RWPE2 (cell line): ENCODE data around the gene NHERF2.

Experiments used
- ATAC-seq: fragments of 200-7000 bp; cut with Tn5 transposase; 3 replicates; pipeline ENCODE4 v1.9.1; 2021; ENCODE audit warnings: low read depth
- DNase-seq: peaks from one replicate; pipeline ENCODE4 v3.0.0-alpha.2; 2020; ENCODE audit warnings: low spot score
- H3K27ac ChIP-seq: fragments of 450-650 bp; 2 replicates; pipeline ENCODE4 v1.5.1; 2017; ENCODE audit warnings: mild to moderate bottlenecking; ENCODE audit not compliant: poor library complexity, severe bottlenecking
- H3K27me3 ChIP-seq: fragments of 250-450 bp; sonication (Bioruptor Pico); 2 replicates; pipeline ENCODE4 v1.5.1; 2021; ENCODE audit warnings: mild to moderate bottlenecking, moderate library complexity; ENCODE audit not compliant: insufficient read depth, poor library complexity, severe bottlenecking
- H3K36me3 ChIP-seq: fragments of 250-450 bp; sonication (Bioruptor Pico); 2 replicates; pipeline ENCODE4 v1.5.1; 2020; ENCODE audit warnings: low read depth, mild to moderate bottlenecking, moderate library complexity
- H3K4me1 ChIP-seq: fragments of 250-450 bp; sonication (Bioruptor Pico); 2 replicates; pipeline ENCODE4 v1.5.1; 2021; ENCODE audit warnings: mild to moderate bottlenecking, moderate library complexity; ENCODE audit not compliant: insufficient read depth, poor library complexity, severe bottlenecking
- H3K4me3 ChIP-seq: fragments of 250-450 bp; sonication (Bioruptor Pico); 2 replicates; pipeline ENCODE4 v1.5.1; 2021; ENCODE audit warnings: mild to moderate bottlenecking, moderate library complexity; ENCODE audit not compliant: severe bottlenecking
- H3K9me3 ChIP-seq: fragments of 250-450 bp; sonication (Bioruptor Pico); 2 replicates; pipeline ENCODE4 v1.5.1; 2021; ENCODE audit warnings: mild to moderate bottlenecking, moderate library complexity; ENCODE audit not compliant: severe bottlenecking
- TF ChIP-seq, protein P1 (sequence below): fragments of 450-650 bp; IDR thresholded peaks from one replicate; pipeline ENCODE4 v1.5.1; 2017; ENCODE audit warnings: mild to moderate bottlenecking, moderate library complexity; ENCODE audit not compliant: poor library complexity, severe bottlenecking

Gene NHERF2

GRCh38 chr16:1998852-1999801, 27.6 kb upstream of the NHERF2 start:
- Histone ChIP-seq H3K4me3 (no peak overlapping the region), H3K27ac (no peak overlapping the region), H3K4me1 (no peaks in the 10 kb centered on the region), H3K27me3 (no peaks in the 10 kb centered on the region), H3K9me3 (no peaks in the 10 kb centered on the region), H3K36me3 (peaks cover 60% of the 10 kb centered on the region)
- ATAC-seq = no peak
- TF ChIP-seq, protein P1, sequence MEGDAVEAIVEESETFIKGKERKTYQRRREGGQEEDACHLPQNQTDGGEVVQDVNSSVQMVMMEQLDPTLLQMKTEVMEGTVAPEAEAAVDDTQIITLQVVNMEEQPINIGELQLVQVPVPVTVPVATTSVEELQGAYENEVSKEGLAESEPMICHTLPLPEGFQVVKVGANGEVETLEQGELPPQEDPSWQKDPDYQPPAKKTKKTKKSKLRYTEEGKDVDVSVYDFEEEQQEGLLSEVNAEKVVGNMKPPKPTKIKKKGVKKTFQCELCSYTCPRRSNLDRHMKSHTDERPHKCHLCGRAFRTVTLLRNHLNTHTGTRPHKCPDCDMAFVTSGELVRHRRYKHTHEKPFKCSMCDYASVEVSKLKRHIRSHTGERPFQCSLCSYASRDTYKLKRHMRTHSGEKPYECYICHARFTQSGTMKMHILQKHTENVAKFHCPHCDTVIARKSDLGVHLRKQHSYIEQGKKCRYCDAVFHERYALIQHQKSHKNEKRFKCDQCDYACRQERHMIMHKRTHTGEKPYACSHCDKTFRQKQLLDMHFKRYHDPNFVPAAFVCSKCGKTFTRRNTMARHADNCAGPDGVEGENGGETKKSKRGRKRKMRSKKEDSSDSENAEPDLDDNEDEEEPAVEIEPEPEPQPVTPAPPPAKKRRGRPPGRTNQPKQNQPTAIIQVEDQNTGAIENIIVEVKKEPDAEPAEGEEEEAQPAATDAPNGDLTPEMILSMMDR = no peak
- DNase-seq = no peak

- Histone ChIP-seq H3K36me3 (peaks cover 66% of the 10 kb centered on the region), H3K27me3 (no peaks in the 10 kb centered on the region), H3K27ac (no peak overlapping the region), H3K4me1 (no peaks in the 10 kb centered on the region), H3K4me3 (no peak overlapping the region), H3K9me3 (no peaks in the 10 kb centered on the region)
- no peak for ATAC-seq
- DNase-seq = no peak
- TF ChIP-seq, protein P1 = no peak
Observed at GRCh38 chr16:1999866-2000514, 26.7 kb upstream of the NHERF2 start.

- no peak for DNase-seq
- TF ChIP-seq, protein P1 = no peak
- Histone ChIP-seq H3K4me1 (no peaks in the 10 kb centered on the region), H3K36me3 (peaks cover 74% of the 10 kb centered on the region), H3K27me3 (no peaks in the 10 kb centered on the region), H3K4me3 (no peak overlapping the region), H3K9me3 (no peaks in the 10 kb centered on the region), H3K27ac (no peak overlapping the region)
- ATAC-seq = no peak
Observed at GRCh38 chr16:2001035-2001434, 25.7 kb upstream of the NHERF2 start.

GRCh38 chr16:2001456-2002355, 25.0 kb upstream of the NHERF2 start:
- no peak overlapping the region for H3K27ac ChIP-seq
- H3K36me3 ChIP-seq = peaks cover 76% of the 10 kb centered on the region
- H3K4me1 ChIP-seq = no peaks in the 10 kb centered on the region
- no peak overlapping the region for H3K4me3 ChIP-seq
- ATAC-seq = no peak
- H3K9me3 ChIP-seq = no peaks in the 10 kb centered on the region
- DNase-seq = no peak
- TF ChIP-seq, protein P1 = no peak
- H3K27me3 ChIP-seq = no peaks in the 10 kb centered on the region
